NCI-H187 treated with DMSO at 0.1 percent for 48 hours (cell line): ENCODE data around the gene LMNA.
"Not testable (repeated sequence)": the region's sequence is repeated elsewhere in the genome, so short reads cannot be mapped to it uniquely, and the experiment has no call there.

Experiments
- DNase-seq: peaks from one replicate; lab custom pipeline; 2025; lab: John Stamatoyannopoulos, UW

LMNA gene

GRCh38 chr1:156164125-156164831 is 49.8 kb downstream of the LMNA start:
- DNase-seq: no peak

GRCh38 chr1:156165083-156165482 is 50.6 kb downstream of the LMNA start:
- no peak for DNase-seq

- DNase-seq: no peak
Observed at GRCh38 chr1:156167536-156167935, 53.0 kb downstream of the LMNA start.

- no peak for DNase-seq
Observed at GRCh38 chr1:156172696-156173470, 58.4 kb downstream of the LMNA start.

GRCh38 chr1:156176610-156177210 is 62.2 kb downstream of the LMNA start:
- DNase-seq: no peak

- no peak for DNase-seq
Observed at GRCh38 chr1:156177919-156178654, 63.6 kb downstream of the LMNA start.

- no peak for DNase-seq
Observed at GRCh38 chr1:156180471-156180870, 66.0 kb downstream of the LMNA start.

GRCh38 chr1:156181391-156181924 is 66.9 kb downstream of the LMNA start:
- DNase-seq: not testable (repeated sequence)

- not testable (repeated sequence) for DNase-seq
Observed at GRCh38 chr1:156182010-156182779, 67.7 kb downstream of the LMNA start.

GRCh38 chr1:156186347-156187177 is 72.1 kb downstream of the LMNA start:
- DNase-seq: not testable (repeated sequence)
